DND-41 (cell line): ENCODE results near the gene UNK.
"Not testable (repeated sequence)": the region's sequence is repeated elsewhere in the genome, so short reads cannot be mapped to it uniquely, and the experiment has no call there.

ENCODE experiments used
- ATAC-seq: fragments of 200-7000 bp; cut with Tn5 transposase; 3 replicates; pipeline ENCODE4 v1.9.1; 2021; ENCODE audit warnings: low read depth; ENCODE audit not compliant: insufficient read depth
- DNase-seq: peaks from one replicate; pipeline ENCODE4 v3.0.0-alpha.2; 2020
- H2AFZ ChIP-seq: 2 replicates; pipeline ENCODE4 v1.6.0; 2012; ENCODE audit warnings: low read depth, low read length
- H3K27ac ChIP-seq: 2 replicates; pipeline ENCODE4 v1.5.1; 2012; ENCODE audit warnings: low read length, inconsistent platforms
- H3K27me3 ChIP-seq: fragments of 200-600 bp; sonication (generic); 2 replicates; pipeline ENCODE4 v1.6.0; 2012; ENCODE audit warnings: low read length, mild to moderate bottlenecking, inconsistent platforms; ENCODE audit not compliant: insufficient read depth, poor library complexity
- H3K36me3 ChIP-seq: 2 replicates; pipeline ENCODE4 v1.5.1; 2012; ENCODE audit warnings: low read length, inconsistent platforms; ENCODE audit not compliant: insufficient read depth
- H3K4me1 ChIP-seq: 2 replicates; pipeline ENCODE4 v1.5.1; 2012; ENCODE audit warnings: mild to moderate bottlenecking, low read length; ENCODE audit not compliant: insufficient read depth
- H3K4me2 ChIP-seq: 2 replicates; pipeline ENCODE4 v1.6.0; 2012; ENCODE audit warnings: mild to moderate bottlenecking, moderate library complexity, low read length, inconsistent platforms; ENCODE audit not compliant: insufficient read depth
- H3K4me3 ChIP-seq, 2 experiments: fragments of 200-600 bp in 1 of 2; shearing (Covaris generic) in 1 of 2; 2 replicates each; pipeline ENCODE4 v1.5.1; 2012 to 2016; ENCODE audit warnings: inconsistent platforms in 2 of 2, low read length in 2 of 2, mild to moderate bottlenecking in 2 of 2, low read depth in 1 of 2, moderate library complexity in 1 of 2
- H3K79me2 ChIP-seq: 2 replicates; pipeline ENCODE4 v1.6.0; 2012; ENCODE audit warnings: low read length, inconsistent platforms; ENCODE audit not compliant: insufficient read depth
- H3K9ac ChIP-seq: 2 replicates; pipeline ENCODE4 v1.6.0; 2012; ENCODE audit warnings: low read depth, mild to moderate bottlenecking, inconsistent platforms, low read length, moderate library complexity
- H3K9me3 ChIP-seq: 2 replicates; pipeline ENCODE4 v1.5.1; 2012; ENCODE audit warnings: low read length, moderate library complexity, mild to moderate bottlenecking, inconsistent platforms; ENCODE audit not compliant: insufficient read depth, severe bottlenecking
- H4K20me1 ChIP-seq: 2 replicates; pipeline ENCODE4 v1.6.0; 2012; ENCODE audit warnings: low read length; ENCODE audit not compliant: insufficient read depth
- CTCF ChIP-seq: IDR thresholded peaks from 2 replicates; pipeline ENCODE4 v1.5.1; 2012; ENCODE audit warnings: borderline replicate concordance, low read length, moderate library complexity, mild to moderate bottlenecking; ENCODE audit not compliant: poor library complexity, severe bottlenecking; ENCODE audit errors: extremely low read depth
- EZH2 ChIP-seq: IDR thresholded peaks from 3 replicates; pipeline ENCODE4 v1.6.1; 2012; ENCODE audit warnings: borderline replicate concordance, low read depth, mild to moderate bottlenecking, moderate library complexity, low read length, inconsistent platforms; ENCODE audit not compliant: severe bottlenecking

Gene UNK

DNA sequence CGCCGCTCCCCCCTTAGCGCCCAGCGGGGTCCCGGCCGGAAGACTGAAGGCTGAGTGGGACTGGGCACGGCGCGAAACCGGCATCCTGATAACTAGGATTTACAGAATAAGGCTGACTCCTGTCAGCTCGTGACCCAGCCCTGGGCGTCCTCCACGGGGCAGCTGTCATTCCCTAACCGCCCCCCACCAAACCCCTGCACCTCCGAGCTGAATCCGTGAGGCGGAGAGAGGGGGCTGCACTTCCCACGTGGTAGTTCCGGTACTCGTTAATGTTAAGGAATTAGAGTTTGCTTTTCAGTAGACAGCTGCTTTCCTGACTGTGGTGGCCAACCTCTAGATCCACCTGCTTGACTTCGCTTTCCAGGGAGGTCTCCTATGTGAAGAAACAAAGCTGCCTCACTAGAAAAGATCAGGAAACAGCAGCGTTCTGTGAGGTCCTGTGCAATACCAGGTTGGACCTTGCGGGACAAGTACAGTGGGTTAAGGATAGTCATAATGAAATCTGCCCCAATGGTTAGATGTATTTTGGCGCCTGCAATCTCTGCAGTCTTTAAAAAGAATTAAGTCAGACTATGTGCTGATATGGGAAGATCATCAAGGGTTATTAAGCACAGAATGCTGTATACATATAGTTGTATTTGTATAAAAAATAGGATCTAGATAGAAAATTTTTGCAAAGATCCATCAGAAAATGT lies 71.6 kb downstream of the UNK start:
- ATAC-seq (peak; percentile 50), DNase-seq (peak; percentile 67)
- peak overlapping the region; percentile 82 for H2AFZ ChIP-seq

DNA sequence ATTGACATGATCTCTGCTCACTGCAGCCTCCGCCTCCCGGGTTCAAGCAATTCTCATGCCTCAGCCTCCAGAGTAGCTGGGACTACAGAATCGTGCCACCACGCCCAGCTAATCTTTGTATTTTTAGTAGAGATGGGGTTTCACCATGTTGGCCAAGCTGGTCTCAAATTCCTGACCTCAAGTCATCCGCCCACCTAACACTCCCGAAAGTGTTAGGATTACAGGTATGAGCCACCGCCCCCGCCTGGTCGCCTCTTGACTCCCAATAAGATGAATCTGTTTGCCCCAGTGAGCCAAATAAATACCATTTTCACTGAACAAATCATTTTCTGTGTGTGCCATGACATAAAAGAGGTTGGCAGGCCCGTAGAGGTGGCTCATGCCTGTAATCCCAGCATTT lies 74.8 kb downstream of the UNK start:
- H3K79me2 ChIP-seq, result peaks cover 13% of the 10 kb centered on the region
- not testable (repeated sequence) for H3K27ac ChIP-seq, ATAC-seq, H3K9me3 ChIP-seq, H3K27me3 ChIP-seq, H3K4me3 ChIP-seq, H3K4me2 ChIP-seq, H2AFZ ChIP-seq, H4K20me1 ChIP-seq, H3K36me3 ChIP-seq, H3K9ac ChIP-seq, DNase-seq
- H3K4me1 ChIP-seq, result peaks cover 25% of the 10 kb centered on the region

More for the DNA sequence above, 71.6 kb downstream of the UNK start:
- H3K27me3 ChIP-seq, result no peaks in the 10 kb centered on the region
- peak overlapping the region; percentile 95 for H3K27ac ChIP-seq
- peak overlapping the region; percentile 68 to 95; a peak in 3 of 4 replicates for H3K4me3 ChIP-seq
- H3K9me3 ChIP-seq, result no peaks in the 10 kb centered on the region
- peaks cover 5% of the 10 kb centered on the region for H3K36me3 ChIP-seq
- peaks cover 19% of the 10 kb centered on the region for H3K4me1 ChIP-seq
- H3K4me2 ChIP-seq, result peak overlapping the region; percentile 92
- TF ChIP-seq EZH2 (no peak), CTCF (no peak)
- peaks cover 31% of the 10 kb centered on the region for H3K79me2 ChIP-seq
- peaks cover 5% of the 10 kb centered on the region for H4K20me1 ChIP-seq
- H3K9ac ChIP-seq, result peak overlapping the region; percentile 92

GRCh38 chr17:75861927-75862317 lies 77.3 kb downstream of the UNK start:
- no peak overlapping the region for H3K4me3 ChIP-seq
- H3K36me3 ChIP-seq, result no peaks in the 10 kb centered on the region
- no peaks in the 10 kb centered on the region for H3K9me3 ChIP-seq
- no peaks in the 10 kb centered on the region for H3K27me3 ChIP-seq
- no peak for ATAC-seq
- no peak overlapping the region for H3K9ac ChIP-seq
- DNase-seq, result no peak
- no peak overlapping the region for H3K27ac ChIP-seq
- no peaks in the 10 kb centered on the region for H3K79me2 ChIP-seq
- TF ChIP-seq EZH2 (no peak), CTCF (no peak)
- H2AFZ ChIP-seq, result no peak overlapping the region
- no peak overlapping the region for H3K4me2 ChIP-seq
- no peaks in the 10 kb centered on the region for H4K20me1 ChIP-seq
- peaks cover 26% of the 10 kb centered on the region for H3K4me1 ChIP-seq

GRCh38 chr17:75864448-75864871 lies 79.9 kb downstream of the UNK start:
- no peak overlapping the region for H2AFZ ChIP-seq
- TF ChIP-seq CTCF (peak; percentile 31), EZH2 (no peak)
- no peaks in the 10 kb centered on the region for H4K20me1 ChIP-seq
- H3K9me3 ChIP-seq, result no peaks in the 10 kb centered on the region
- no peaks in the 10 kb centered on the region for H3K79me2 ChIP-seq
- peak overlapping the region; percentile 54 for H3K4me2 ChIP-seq
- H3K27me3 ChIP-seq, result no peaks in the 10 kb centered on the region
- peak overlapping the region; percentile 78 for H3K27ac ChIP-seq
- peaks cover 26% of the 10 kb centered on the region for H3K4me1 ChIP-seq
- no peaks in the 10 kb centered on the region for H3K36me3 ChIP-seq
- H3K9ac ChIP-seq, result peak overlapping the region; percentile 32; the same call in 1 of the 2 replicates
- peak overlapping the region in 1 of 2 experiments; percentile 28; a peak in 1 of 4 replicates for H3K4me3 ChIP-seq
- peak; percentile 90 for DNase-seq
- peak; percentile 93 for ATAC-seq

DNA sequence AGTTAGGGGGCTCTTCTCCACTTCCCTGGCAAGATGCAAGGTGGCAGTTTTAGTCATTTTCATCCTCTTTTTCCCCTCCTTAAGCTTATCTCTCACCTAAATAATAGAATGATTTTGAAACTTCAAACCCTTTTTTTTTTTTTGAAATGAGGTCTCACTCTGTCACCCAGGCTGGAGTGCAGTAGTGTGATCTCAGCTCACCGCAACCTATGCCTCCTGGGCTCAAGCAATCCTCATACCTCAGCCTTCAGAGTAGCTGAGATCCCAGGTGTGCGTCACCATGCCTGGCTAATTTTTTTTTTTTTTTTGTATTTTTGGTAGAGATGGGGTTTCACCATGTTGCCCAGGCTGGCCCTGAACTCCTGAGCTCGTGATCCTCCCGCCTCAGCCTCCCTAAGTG lies 80.3 kb downstream of the UNK start:
- H3K27me3 ChIP-seq, H3K9me3 ChIP-seq, H3K79me2 ChIP-seq, H4K20me1 ChIP-seq, H2AFZ ChIP-seq, H3K4me3 ChIP-seq, H3K36me3 ChIP-seq: not testable (repeated sequence)
- Histone ChIP-seq H3K9ac (peak overlapping the region; percentile 32), H3K27ac (peak overlapping the region; percentile 70), H3K4me1 (peaks cover 26% of the 10 kb centered on the region), H3K4me2 (peak overlapping the region; percentile 54)
- peak; percentile 32 for DNase-seq
- peak; percentile 20 for ATAC-seq
